ENCODE results near the gene TLL2.

DNA sequence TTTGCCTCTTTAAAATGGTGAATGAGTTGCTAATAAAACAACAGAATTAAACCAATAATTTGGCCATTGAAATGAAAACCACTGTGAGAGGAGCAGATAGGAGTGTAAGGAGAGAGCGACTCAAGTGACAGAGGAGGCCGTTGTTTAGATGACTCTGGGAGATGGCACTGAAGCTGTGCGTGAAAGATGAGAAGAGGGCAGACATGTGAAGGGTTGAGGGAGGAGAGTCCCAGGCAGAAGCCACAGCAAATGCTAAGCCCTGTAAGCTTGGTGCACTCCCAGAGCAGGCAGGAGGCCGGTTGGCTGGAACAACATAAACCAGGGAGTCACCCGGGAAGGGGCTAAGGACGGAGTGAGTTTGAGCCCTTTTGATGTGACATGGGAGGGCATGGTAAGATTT is 154.1 kb downstream of the TLL2 start:
- TF ChIP-seq, protein P1, sequence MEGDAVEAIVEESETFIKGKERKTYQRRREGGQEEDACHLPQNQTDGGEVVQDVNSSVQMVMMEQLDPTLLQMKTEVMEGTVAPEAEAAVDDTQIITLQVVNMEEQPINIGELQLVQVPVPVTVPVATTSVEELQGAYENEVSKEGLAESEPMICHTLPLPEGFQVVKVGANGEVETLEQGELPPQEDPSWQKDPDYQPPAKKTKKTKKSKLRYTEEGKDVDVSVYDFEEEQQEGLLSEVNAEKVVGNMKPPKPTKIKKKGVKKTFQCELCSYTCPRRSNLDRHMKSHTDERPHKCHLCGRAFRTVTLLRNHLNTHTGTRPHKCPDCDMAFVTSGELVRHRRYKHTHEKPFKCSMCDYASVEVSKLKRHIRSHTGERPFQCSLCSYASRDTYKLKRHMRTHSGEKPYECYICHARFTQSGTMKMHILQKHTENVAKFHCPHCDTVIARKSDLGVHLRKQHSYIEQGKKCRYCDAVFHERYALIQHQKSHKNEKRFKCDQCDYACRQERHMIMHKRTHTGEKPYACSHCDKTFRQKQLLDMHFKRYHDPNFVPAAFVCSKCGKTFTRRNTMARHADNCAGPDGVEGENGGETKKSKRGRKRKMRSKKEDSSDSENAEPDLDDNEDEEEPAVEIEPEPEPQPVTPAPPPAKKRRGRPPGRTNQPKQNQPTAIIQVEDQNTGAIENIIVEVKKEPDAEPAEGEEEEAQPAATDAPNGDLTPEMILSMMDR (IDR thresholded peaks at IDR 0.05), result no peak
- TF ChIP-seq POLR2A (IDR thresholded peaks at IDR 0.05), result no peak
